ENCODE results near the gene PLSCR3. TPM values are rescaled to one million over a fixed set of nuclear protein-coding genes. Genes with fewer than 3 reads are reported as not detected.

The PLSCR3 gene
- total and polyA plus RNA-seq, 2 donors (not counting 1 experiment from before 2014, with no cell fraction given) = 25.4 to 39.1 TPM

DNA sequence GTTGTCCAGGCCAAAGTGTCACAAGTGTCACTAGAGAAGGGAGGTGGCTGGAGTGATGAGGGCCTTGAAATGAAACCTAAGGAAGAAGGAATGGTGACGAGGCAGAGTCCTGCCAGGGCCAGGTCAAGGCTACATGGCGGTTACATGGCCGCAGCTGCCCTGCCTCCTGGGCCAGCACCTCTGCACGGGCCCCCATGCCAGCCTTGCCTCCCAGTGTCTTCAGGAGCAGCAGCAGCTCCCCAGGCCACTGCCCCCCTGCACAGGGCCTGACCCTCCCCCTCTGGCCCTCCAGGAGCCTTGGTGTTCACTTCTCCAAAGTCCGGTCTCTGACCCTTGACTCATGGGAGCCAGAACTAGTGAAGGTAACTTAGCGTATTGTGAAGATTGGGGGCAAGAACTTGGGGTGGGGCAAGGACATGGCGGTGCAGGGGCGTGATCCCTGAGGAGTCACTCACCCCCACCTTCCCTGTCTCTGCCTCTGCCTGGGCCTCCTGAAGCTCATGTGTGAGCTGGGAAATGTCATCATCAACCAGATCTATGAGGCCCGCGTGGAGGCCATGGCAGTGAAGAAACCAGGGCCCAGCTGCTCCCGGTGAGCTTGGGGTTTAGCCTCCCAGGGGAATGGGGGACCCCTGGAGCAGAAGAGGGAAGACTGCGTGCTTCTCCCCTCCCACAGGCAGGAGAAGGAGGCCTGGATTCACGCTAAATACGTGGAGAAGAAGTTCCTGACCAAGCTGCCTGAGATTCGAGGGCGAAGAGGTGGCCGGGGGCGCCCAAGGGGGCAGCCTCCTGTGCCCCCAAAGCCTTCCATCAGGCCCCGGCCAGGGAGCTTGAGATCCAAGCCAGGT is 46.5 kb downstream of the PLSCR3 start:
- Histone ChIP-seq H3K9ac (ENCODE audit: insufficient read depth, low read length) (no peak overlapping the region), H4K20me1 (ENCODE audit: control insufficient read depth, extremely low read depth, insufficient read depth, low read length) (no peaks in the 10 kb centered on the region), H3K79me2 (ENCODE audit: control insufficient read depth, insufficient read depth, low read length) (peaks cover 10% of the 10 kb centered on the region), H3K27ac (ENCODE audit: insufficient read depth, low read length) (no peak overlapping the region), H3K4me3 (replicated peaks in 1 of 4; ENCODE audit: control extremely low read depth in 1 of 4, insufficient read depth in 1 of 4, low read depth in 3 of 4, low read length in 4 of 4) (no peak overlapping the region), H3K27me3 (ENCODE audit: control insufficient read depth, insufficient read depth, low read length) (peaks cover 5% of the 10 kb centered on the region), H3K36me3 (ENCODE audit: control insufficient read depth, insufficient read depth, low read length) (no peaks in the 10 kb centered on the region), H3K9me3 (ENCODE audit: control insufficient read depth, insufficient read depth, low read depth, low read length) (no peaks in the 10 kb centered on the region), H3K4me1 (ENCODE audit: control insufficient read depth, extremely low read depth, insufficient read depth, low read length) (peaks cover 15% of the 10 kb centered on the region), H3K4me2 (ENCODE audit: extremely low read depth, insufficient read depth, low read length) (no peak overlapping the region), H2AFZ (ENCODE audit: low read length) (no peak overlapping the region)
- TF ChIP-seq EZH2 (IDR thresholded peaks at IDR 0.05; ENCODE audit: low read length, missing control alignments) = no peak
- TF ChIP-seq, protein P1, sequence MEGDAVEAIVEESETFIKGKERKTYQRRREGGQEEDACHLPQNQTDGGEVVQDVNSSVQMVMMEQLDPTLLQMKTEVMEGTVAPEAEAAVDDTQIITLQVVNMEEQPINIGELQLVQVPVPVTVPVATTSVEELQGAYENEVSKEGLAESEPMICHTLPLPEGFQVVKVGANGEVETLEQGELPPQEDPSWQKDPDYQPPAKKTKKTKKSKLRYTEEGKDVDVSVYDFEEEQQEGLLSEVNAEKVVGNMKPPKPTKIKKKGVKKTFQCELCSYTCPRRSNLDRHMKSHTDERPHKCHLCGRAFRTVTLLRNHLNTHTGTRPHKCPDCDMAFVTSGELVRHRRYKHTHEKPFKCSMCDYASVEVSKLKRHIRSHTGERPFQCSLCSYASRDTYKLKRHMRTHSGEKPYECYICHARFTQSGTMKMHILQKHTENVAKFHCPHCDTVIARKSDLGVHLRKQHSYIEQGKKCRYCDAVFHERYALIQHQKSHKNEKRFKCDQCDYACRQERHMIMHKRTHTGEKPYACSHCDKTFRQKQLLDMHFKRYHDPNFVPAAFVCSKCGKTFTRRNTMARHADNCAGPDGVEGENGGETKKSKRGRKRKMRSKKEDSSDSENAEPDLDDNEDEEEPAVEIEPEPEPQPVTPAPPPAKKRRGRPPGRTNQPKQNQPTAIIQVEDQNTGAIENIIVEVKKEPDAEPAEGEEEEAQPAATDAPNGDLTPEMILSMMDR (conservative IDR thresholded peaks at IDR 0.05 in 1 of 2, IDR thresholded peaks at IDR 0.05 in 1 of 2; ENCODE audit: low read depth in 1 of 2, low read length in 2 of 2) = no peak
- DNase-seq (ENCODE audit: low read depth in 2 of 2) = no peak

DNA sequence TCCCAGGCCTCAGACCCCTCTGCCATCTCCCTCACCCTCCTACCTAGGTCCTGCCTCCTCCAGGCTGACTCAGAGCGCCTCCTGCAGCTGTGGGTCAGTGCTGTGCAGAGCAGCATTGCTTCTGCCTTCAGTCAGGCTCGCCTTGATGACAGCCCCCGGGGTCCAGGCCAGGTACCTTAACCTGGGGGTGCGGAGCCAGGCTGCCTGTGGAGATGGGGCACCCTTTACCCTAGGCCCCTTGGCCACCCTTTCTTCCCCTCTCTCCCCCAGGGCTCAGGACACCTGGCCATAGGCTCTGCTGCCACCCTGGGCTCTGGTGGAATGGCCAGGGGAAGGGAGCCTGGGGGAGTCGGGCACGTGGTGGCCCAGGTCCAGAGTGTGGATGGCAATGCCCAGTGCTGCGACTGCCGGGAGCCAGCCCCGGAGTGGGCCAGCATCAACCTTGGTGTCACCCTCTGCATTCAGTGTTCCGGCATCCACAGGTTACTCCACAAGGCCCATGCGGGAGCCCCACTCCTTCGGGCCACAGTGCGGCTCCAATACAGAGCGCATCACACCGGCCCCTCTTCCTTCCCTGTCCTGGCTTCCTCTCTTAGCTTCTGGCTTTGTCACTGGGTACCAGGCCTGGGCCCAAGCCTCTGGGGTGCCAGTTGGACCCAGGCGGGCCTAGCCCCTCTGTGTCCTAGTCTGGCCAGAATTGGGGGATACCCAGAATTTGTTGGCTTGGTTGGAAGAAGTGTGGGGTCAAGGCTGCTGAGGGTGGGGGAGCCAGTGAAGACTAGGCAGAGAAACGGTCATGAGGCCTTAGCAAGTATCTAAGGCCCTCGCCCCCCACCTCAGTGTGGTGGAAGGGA is 47.3 kb downstream of the PLSCR3 start:
- no peaks in the 10 kb centered on the region for H3K36me3 ChIP-seq (ENCODE audit: control insufficient read depth, insufficient read depth, low read length)
- H3K27ac ChIP-seq (ENCODE audit: insufficient read depth, low read length) = no peak overlapping the region
- H4K20me1 ChIP-seq (ENCODE audit: control insufficient read depth, extremely low read depth, insufficient read depth, low read length) = no peaks in the 10 kb centered on the region
- peaks cover 5% of the 10 kb centered on the region for H3K79me2 ChIP-seq (ENCODE audit: control insufficient read depth, insufficient read depth, low read length)
- TF ChIP-seq EZH2 (IDR thresholded peaks at IDR 0.05; ENCODE audit: low read length, missing control alignments) = no peak
- TF ChIP-seq, protein P1 (conservative IDR thresholded peaks at IDR 0.05 in 1 of 2, IDR thresholded peaks at IDR 0.05 in 1 of 2; ENCODE audit: low read depth in 1 of 2, low read length in 2 of 2) = no peak
- H3K27me3 ChIP-seq (ENCODE audit: control insufficient read depth, insufficient read depth, low read length) = peaks cover 5% of the 10 kb centered on the region
- no peaks in the 10 kb centered on the region for H3K9me3 ChIP-seq (ENCODE audit: control insufficient read depth, insufficient read depth, low read depth, low read length)
- H3K4me1 ChIP-seq (ENCODE audit: control insufficient read depth, extremely low read depth, insufficient read depth, low read length) = peaks cover 15% of the 10 kb centered on the region
- DNase-seq (ENCODE audit: low read depth in 2 of 2) = no peak
- H3K9ac ChIP-seq (ENCODE audit: insufficient read depth, low read length) = no peak overlapping the region
- no peak overlapping the region for H3K4me3 ChIP-seq (replicated peaks in 1 of 4; ENCODE audit: control extremely low read depth in 1 of 4, insufficient read depth in 1 of 4, low read depth in 3 of 4, low read length in 4 of 4)
- no peak overlapping the region for H3K4me2 ChIP-seq (ENCODE audit: extremely low read depth, insufficient read depth, low read length)
- H2AFZ ChIP-seq (ENCODE audit: low read length) = no peak overlapping the region

DNA sequence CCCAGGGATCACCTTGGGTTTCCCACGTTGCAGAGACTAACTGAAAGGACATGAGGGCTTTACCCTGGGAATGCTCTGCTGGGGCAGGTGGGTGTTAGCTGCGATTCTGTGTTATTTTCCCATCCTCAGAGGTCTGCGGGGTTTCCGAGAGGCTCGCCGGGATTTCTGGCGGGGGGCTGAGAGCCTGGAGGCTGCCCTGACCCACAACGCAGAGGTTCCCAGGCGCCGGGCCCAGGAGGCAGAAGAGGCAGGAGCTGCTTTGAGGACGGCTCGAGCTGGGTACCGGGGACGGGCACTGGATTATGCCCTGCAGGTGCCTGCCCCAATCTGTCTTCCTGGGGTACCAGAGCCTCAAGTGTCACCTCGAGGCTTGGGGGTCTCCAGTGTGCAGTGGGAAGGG is 51.1 kb downstream of the PLSCR3 start:
- TF ChIP-seq, protein P1 (conservative IDR thresholded peaks at IDR 0.05 in 1 of 2, IDR thresholded peaks at IDR 0.05 in 1 of 2; ENCODE audit: low read depth in 1 of 2, low read length in 2 of 2) = no peak
- no peak for TF ChIP-seq EZH2 (IDR thresholded peaks at IDR 0.05; ENCODE audit: low read length, missing control alignments)
- Histone ChIP-seq H4K20me1 (ENCODE audit: control insufficient read depth, extremely low read depth, insufficient read depth, low read length) (no peaks in the 10 kb centered on the region), H3K4me3 (replicated peaks in 1 of 4; ENCODE audit: control extremely low read depth in 1 of 4, insufficient read depth in 1 of 4, low read depth in 3 of 4, low read length in 4 of 4) (no peak overlapping the region), H3K9ac (ENCODE audit: insufficient read depth, low read length) (no peak overlapping the region), H3K27ac (ENCODE audit: insufficient read depth, low read length) (no peak overlapping the region), H3K36me3 (ENCODE audit: control insufficient read depth, insufficient read depth, low read length) (no peaks in the 10 kb centered on the region), H3K27me3 (ENCODE audit: control insufficient read depth, insufficient read depth, low read length) (peaks cover 9% of the 10 kb centered on the region), H3K9me3 (ENCODE audit: control insufficient read depth, insufficient read depth, low read depth, low read length) (no peaks in the 10 kb centered on the region), H2AFZ (ENCODE audit: low read length) (no peak overlapping the region), H3K4me1 (ENCODE audit: control insufficient read depth, extremely low read depth, insufficient read depth, low read length) (peaks cover 2% of the 10 kb centered on the region), H3K79me2 (ENCODE audit: control insufficient read depth, insufficient read depth, low read length) (no peaks in the 10 kb centered on the region), H3K4me2 (ENCODE audit: extremely low read depth, insufficient read depth, low read length) (no peak overlapping the region)
- no peak for DNase-seq (ENCODE audit: low read depth in 2 of 2)
